IMR-90 (cell line): ENCODE results near the gene MAGI2. TPM values are rescaled to one million over a fixed set of nuclear protein-coding genes. Genes with fewer than 3 reads are reported as not detected.

Experiments used
- ATAC-seq: fragments of 200-7000 bp; cut with Tn5 transposase; 2 replicates; pipeline ENCODE4 v1.9.1; 2020; ENCODE audit warnings: low read depth, mild to moderate bottlenecking, moderate library complexity
- BruUV-seq: library from RNA; stranded (reverse); fragments of 400-500 nt; replicated peaks from 2 replicates; lab custom pipeline; 2021; lab: Mats Ljungman, UMichigan
- CTCF ChIA-PET: fragments of 300-600 bp; formaldehyde crosslinking; extraction: SDS; loops from one replicate; lab custom pipeline; 2021; ENCODE audit warnings: antibody characterized with exemption; lab: Yijun Ruan, JAX
- POLR2A ChIA-PET: fragments of 300-600 bp; sonication (Branson Sonifier 250); formaldehyde crosslinking; loops from one replicate; lab custom pipeline; 2022; ENCODE audit warnings: antibody characterized with exemption; ENCODE audit not compliant: unreplicated experiment; lab: Charles Lee
- DNase-seq: peaks from one replicate; pipeline ENCODE4 v3.0.0; 2013
- H2AFZ ChIP-seq: replicated peaks from 2 replicates; pipeline ENCODE3; 2013; ENCODE audit warnings: low read length, mild to moderate bottlenecking; ENCODE audit not compliant: poor library complexity
- H2AK5ac ChIP-seq: 2 replicates; pipeline ENCODE4 v1.6.1; 2013; ENCODE audit warnings: low read depth, low read length, inconsistent platforms
- H2AK9ac ChIP-seq: replicated peaks from 2 replicates; pipeline ENCODE3; 2013; ENCODE audit warnings: mild to moderate bottlenecking, low read depth, low read length, moderate library complexity; ENCODE audit not compliant: poor library complexity
- H2BK120ac ChIP-seq: 2 replicates; pipeline ENCODE4 v1.6.1; 2013; ENCODE audit warnings: low read depth, low read length, inconsistent platforms
- H2BK15ac ChIP-seq: 3 replicates; pipeline ENCODE4 v1.6.1; 2013; ENCODE audit warnings: low read depth, low read length, inconsistent platforms
- H2BK20ac ChIP-seq: 2 replicates; pipeline ENCODE4 v1.6.1; 2013; ENCODE audit warnings: low read depth, mild to moderate bottlenecking, inconsistent platforms, low read length, moderate library complexity
- H2BK5ac ChIP-seq: 2 replicates; pipeline ENCODE4 v1.6.1; 2013; ENCODE audit warnings: mild to moderate bottlenecking, low read depth, low read length, inconsistent platforms; ENCODE audit not compliant: poor library complexity, severe bottlenecking
- H3K14ac ChIP-seq: replicated peaks from 2 replicates; pipeline ENCODE4 v1.6.1; 2013; ENCODE audit warnings: low read depth, low read length, inconsistent platforms
- H3K18ac ChIP-seq: 2 replicates; pipeline ENCODE4 v1.6.1; 2013; ENCODE audit warnings: low read depth, low read length, control low read depth
- H3K23ac ChIP-seq: 2 replicates; pipeline ENCODE4 v1.6.1; 2013; ENCODE audit warnings: low read depth, low read length, inconsistent platforms
- H3K27ac ChIP-seq: 2 replicates; pipeline ENCODE4 v1.5.1; 2013; ENCODE audit warnings: mild to moderate bottlenecking, control low read depth, low read length; ENCODE audit not compliant: insufficient read depth
- H3K27me3 ChIP-seq: 2 replicates; pipeline ENCODE4 v1.6.1; 2013; ENCODE audit warnings: low read length; ENCODE audit not compliant: control insufficient read depth, insufficient read depth
- H3K36me3 ChIP-seq: 2 replicates; pipeline ENCODE4 v1.6.1; 2013; ENCODE audit warnings: low read length, mixed read lengths; ENCODE audit not compliant: control insufficient read depth, insufficient read depth
- H3K4ac ChIP-seq: 2 replicates; pipeline ENCODE4 v1.6.1; 2013; ENCODE audit warnings: low read depth, low read length, inconsistent platforms
- H3K4me1 ChIP-seq: 2 replicates; pipeline ENCODE4 v1.6.1; 2013; ENCODE audit warnings: low read length, mixed read lengths; ENCODE audit not compliant: control insufficient read depth, insufficient read depth
- H3K4me2 ChIP-seq: 2 replicates; pipeline ENCODE4 v1.6.1; 2013; ENCODE audit warnings: low read depth, mild to moderate bottlenecking, control low read depth, low read length, moderate library complexity
- H3K4me3 ChIP-seq: 2 replicates; pipeline ENCODE4 v1.5.1; 2013; ENCODE audit warnings: low read depth, mild to moderate bottlenecking, control low read depth, low read length, moderate library complexity; ENCODE audit not compliant: insufficient read depth
- H3K56ac ChIP-seq: 2 replicates; pipeline ENCODE4 v1.6.1; 2013; ENCODE audit warnings: low read length, inconsistent platforms; ENCODE audit not compliant: insufficient read depth; ENCODE audit errors: extremely low read depth
- H3K79me1 ChIP-seq, 2 experiments: 2 replicates each; pipeline ENCODE4 v1.6.1; 2013; ENCODE audit warnings: low read length in 2 of 2, inconsistent platforms in 1 of 2, low read depth in 1 of 2
- H3K9ac ChIP-seq: 2 replicates; pipeline ENCODE4 v1.6.1; 2013; ENCODE audit warnings: low read depth, low read length, control low read depth
- H3K9me1 ChIP-seq: 2 replicates; pipeline ENCODE4 v1.6.1; 2013; ENCODE audit warnings: low read length, inconsistent platforms; ENCODE audit not compliant: insufficient read depth
- H3K9me3 ChIP-seq: 2 replicates; pipeline ENCODE4 v1.6.1; 2013; ENCODE audit warnings: low read length; ENCODE audit not compliant: control insufficient read depth, insufficient read depth
- H4K20me1 ChIP-seq: 2 replicates; pipeline ENCODE4 v1.6.1; 2013; ENCODE audit warnings: low read length, inconsistent platforms; ENCODE audit not compliant: insufficient read depth
- H4K5ac ChIP-seq: 2 replicates; pipeline ENCODE4 v1.6.1; 2013; ENCODE audit warnings: mild to moderate bottlenecking, low read depth, low read length, control low read depth
- H4K8ac ChIP-seq, 2 experiments: 2 replicates each; pipeline ENCODE4 v1.6.1; 2013; ENCODE audit warnings: low read depth in 2 of 2, low read length in 2 of 2, control low read depth in 1 of 2, inconsistent platforms in 1 of 2
- H4K91ac ChIP-seq: 2 replicates; pipeline ENCODE4 v1.6.1; 2013; ENCODE audit warnings: low read depth, low read length, inconsistent platforms; ENCODE audit not compliant: insufficient read depth
- BHLHE40 ChIP-seq: fragments of 150-350 bp; IDR thresholded peaks from 2 replicates; pipeline ENCODE4 v1.6.1; 2016; ENCODE audit warnings: mild to moderate bottlenecking, low read depth, low read length
- CEBPB ChIP-seq: IDR thresholded peaks from 2 replicates; pipeline ENCODE4 v1.6.1; 2012; ENCODE audit warnings: low read depth, low read length, improper control_type of control experiment
- CHD1 ChIP-seq: IDR thresholded peaks from 2 replicates; pipeline ENCODE4 v1.6.1; 2012; ENCODE audit warnings: low read depth, low read length, improper control_type of control experiment
- FOS ChIP-seq: fragments of 150-350 bp; IDR thresholded peaks from 2 replicates; pipeline ENCODE4 v1.6.1; 2016; ENCODE audit warnings: low read depth, low read length
- MAFK ChIP-seq: IDR thresholded peaks from 2 replicates; pipeline ENCODE4 v1.6.1; 2012; ENCODE audit warnings: low read depth, low read length, improper control_type of control experiment
- MAZ ChIP-seq: IDR thresholded peaks from 2 replicates; pipeline ENCODE4 v1.6.1; 2012; ENCODE audit warnings: low read depth, mild to moderate bottlenecking, low read length, improper control_type of control experiment, moderate library complexity, borderline replicate concordance
- MXI1 ChIP-seq: IDR thresholded peaks from 2 replicates; pipeline ENCODE4 v1.6.1; 2012; ENCODE audit warnings: low read depth, mild to moderate bottlenecking, low read length, moderate library complexity, borderline replicate concordance
- NFE2L2 ChIP-seq: fragments of 150-350 bp; IDR thresholded peaks from 2 replicates; pipeline ENCODE4 v1.6.1; 2016; ENCODE audit warnings: low read depth, mild to moderate bottlenecking, low read length
- POLR2A ChIP-seq: IDR thresholded peaks from 2 replicates; pipeline ENCODE4 v1.6.1; 2012; ENCODE audit warnings: mild to moderate bottlenecking, low read depth, low read length
- RAD21 ChIP-seq: IDR thresholded peaks from 2 replicates; pipeline ENCODE4 v1.6.1; 2012; ENCODE audit warnings: low read length, improper control_type of control experiment
- RCOR1 ChIP-seq: IDR thresholded peaks from 2 replicates; pipeline ENCODE4 v1.6.1; 2012; ENCODE audit warnings: mild to moderate bottlenecking, low read length, improper control_type of control experiment; ENCODE audit not compliant: insufficient replicate concordance
- RFX5 ChIP-seq: IDR thresholded peaks from 2 replicates; pipeline ENCODE4 v1.8.0; 2012; ENCODE audit warnings: low read depth, mild to moderate bottlenecking, low read length, moderate library complexity
- SMC3 ChIP-seq: fragments of 150-350 bp; IDR thresholded peaks from 2 replicates; pipeline ENCODE4 v1.6.1; 2016; ENCODE audit warnings: low read depth, mild to moderate bottlenecking, antibody characterized with exemption, low read length, moderate library complexity
- WGBS, 2 experiments: methylation state at CpG; one replicate each; pipeline versions ENCODE4 v1.1.5 to v1.1.7; 2013; ENCODE audit warnings: missing lambda C conversion rate in 2 of 2; ENCODE audit not compliant: insufficient read length in 1 of 2; ENCODE audit errors: extremely low coverage in 2 of 2; 5-methylcytosine and 5-hydroxymethylcytosine counted together
- dilution Hi-C: fragments of 300-500 bp; cut with HindIII; formaldehyde crosslinking; loops from one replicate; pipeline ENCODE4 v1.14.3; 2018; ENCODE audit warnings: low sequenced_read_pairs; ENCODE audit not compliant: unreplicated experiment
- in situ Hi-C: fragments of 300-500 bp; cut with MboI; formaldehyde crosslinking; loops from 3 replicates; pipeline ENCODE4 v1.14.3; 2019; ENCODE audit warnings: low sequenced_read_pairs, inconsistent platforms, mixed read lengths
- intact Hi-C: fragments of 100-400 bp; cut with micrococcal nuclease; formaldehyde crosslinking; loops from 2 replicates; pipeline ENCODE4 v1.10.0; 2022
- polyA plus RNA-seq, 3 experiments: library from polyadenylated mRNA; depleted of rRNA; stranded (reverse); fragments of >200 nt; gene quantifications; 2 replicates each; pipeline ENCODE4 v1.2.3, GENCODE V29; 2012; ENCODE audit warnings: low replicate concordance in 1 of 3
- total RNA-seq: library from RNA; depleted of rRNA; stranded (reverse); fragments of >200 nt; gene quantifications from 2 replicates; pipeline ENCODE4 v1.2.3, GENCODE V29; 2012
- TF ChIP-seq, protein P1 (sequence below): fragments of 150-350 bp; IDR thresholded peaks from 2 replicates; pipeline ENCODE4 v1.6.1; 2017; ENCODE audit warnings: mild to moderate bottlenecking, antibody characterized with exemption, low read length, low read depth
- TF ChIP-seq, protein P2 (sequence below): conservative IDR thresholded peaks from 2 replicates; pipeline ENCODE4 v1.5.1; 2012; ENCODE audit warnings: mild to moderate bottlenecking, low read depth, low read length, improper control_type of control experiment
- TF ChIP-seq, protein P3 (sequence below): fragments of 150-350 bp; IDR thresholded peaks from 2 replicates; pipeline ENCODE4 v1.6.1; 2016; ENCODE audit warnings: low read depth, mild to moderate bottlenecking, low read length, moderate library complexity, borderline replicate concordance

The MAGI2 gene
- total and polyA plus RNA-seq, 2 of the 4 experiments (the other 2 are of a cell fraction) = 2.5 to 17.9 TPM

DNA sequence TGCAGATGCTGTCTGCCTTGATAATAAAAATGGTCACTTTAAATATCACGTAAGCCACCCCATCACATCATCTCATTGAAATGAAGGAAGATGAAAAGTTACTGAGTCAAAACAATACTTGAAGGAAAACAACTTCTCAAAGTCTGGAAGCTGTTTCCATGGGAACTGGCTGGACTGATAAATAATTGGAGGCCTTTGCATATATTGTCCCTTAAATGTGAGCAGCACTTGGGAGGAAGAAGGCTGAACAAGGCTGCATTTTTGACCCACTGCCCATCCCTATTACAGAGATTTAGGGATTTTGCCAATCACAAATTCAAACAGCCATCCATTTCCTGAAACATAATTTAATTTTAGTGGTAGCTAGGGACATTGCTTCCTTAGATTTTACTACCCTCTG, 18.2 kb upstream of the MAGI2 start:
- Histone ChIP-seq H2AK9ac (no peak overlapping the region), H3K9me3 (no peaks in the 10 kb centered on the region), H3K9ac (no peak overlapping the region), H4K91ac (no peak overlapping the region), H3K14ac (no peak overlapping the region), H2AFZ (no peak overlapping the region), H4K5ac (no peak overlapping the region), H3K4me2 (no peak overlapping the region), H2BK20ac (no peak overlapping the region), H2BK120ac (no peak overlapping the region), H4K20me1 (no peaks in the 10 kb centered on the region), H3K4ac (no peak overlapping the region), H2BK15ac (no peak overlapping the region), H3K9me1 (peaks cover 3% of the 10 kb centered on the region; the same call in 1 of the 2 replicates), H3K18ac (no peak overlapping the region), H3K79me1 (peaks cover 0 to 5% of the 10 kb centered on the region in 2 experiments; a peak in 1 of 4 replicates), H3K56ac (no peak overlapping the region), H2BK5ac (no peak overlapping the region), H3K4me1 (no peaks in the 10 kb centered on the region), H3K23ac (no peak overlapping the region), H4K8ac (no peak overlapping the region), H3K36me3 (peaks cover 4% of the 10 kb centered on the region; the same call in 1 of the 2 replicates), H2AK5ac (no peak overlapping the region), H3K27me3 (no peaks in the 10 kb centered on the region), H3K4me3 (no peak overlapping the region), H3K27ac (no peak overlapping the region)
- TF ChIP-seq, protein P1, sequence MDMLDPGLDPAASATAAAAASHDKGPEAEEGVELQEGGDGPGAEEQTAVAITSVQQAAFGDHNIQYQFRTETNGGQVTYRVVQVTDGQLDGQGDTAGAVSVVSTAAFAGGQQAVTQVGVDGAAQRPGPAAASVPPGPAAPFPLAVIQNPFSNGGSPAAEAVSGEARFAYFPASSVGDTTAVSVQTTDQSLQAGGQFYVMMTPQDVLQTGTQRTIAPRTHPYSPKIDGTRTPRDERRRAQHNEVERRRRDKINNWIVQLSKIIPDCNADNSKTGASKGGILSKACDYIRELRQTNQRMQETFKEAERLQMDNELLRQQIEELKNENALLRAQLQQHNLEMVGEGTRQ = no peak
- no peak for TF ChIP-seq NFE2L2
- no peak for TF ChIP-seq MXI1
- TF ChIP-seq CEBPB = no peak
- TF ChIP-seq SMC3 = no peak
- TF ChIP-seq CHD1 = no peak
- TF ChIP-seq RCOR1 = no peak
- TF ChIP-seq POLR2A = no peak
- TF ChIP-seq, protein P2, sequence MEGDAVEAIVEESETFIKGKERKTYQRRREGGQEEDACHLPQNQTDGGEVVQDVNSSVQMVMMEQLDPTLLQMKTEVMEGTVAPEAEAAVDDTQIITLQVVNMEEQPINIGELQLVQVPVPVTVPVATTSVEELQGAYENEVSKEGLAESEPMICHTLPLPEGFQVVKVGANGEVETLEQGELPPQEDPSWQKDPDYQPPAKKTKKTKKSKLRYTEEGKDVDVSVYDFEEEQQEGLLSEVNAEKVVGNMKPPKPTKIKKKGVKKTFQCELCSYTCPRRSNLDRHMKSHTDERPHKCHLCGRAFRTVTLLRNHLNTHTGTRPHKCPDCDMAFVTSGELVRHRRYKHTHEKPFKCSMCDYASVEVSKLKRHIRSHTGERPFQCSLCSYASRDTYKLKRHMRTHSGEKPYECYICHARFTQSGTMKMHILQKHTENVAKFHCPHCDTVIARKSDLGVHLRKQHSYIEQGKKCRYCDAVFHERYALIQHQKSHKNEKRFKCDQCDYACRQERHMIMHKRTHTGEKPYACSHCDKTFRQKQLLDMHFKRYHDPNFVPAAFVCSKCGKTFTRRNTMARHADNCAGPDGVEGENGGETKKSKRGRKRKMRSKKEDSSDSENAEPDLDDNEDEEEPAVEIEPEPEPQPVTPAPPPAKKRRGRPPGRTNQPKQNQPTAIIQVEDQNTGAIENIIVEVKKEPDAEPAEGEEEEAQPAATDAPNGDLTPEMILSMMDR = no peak
- TF ChIP-seq MAZ = no peak
- TF ChIP-seq, protein P3, sequence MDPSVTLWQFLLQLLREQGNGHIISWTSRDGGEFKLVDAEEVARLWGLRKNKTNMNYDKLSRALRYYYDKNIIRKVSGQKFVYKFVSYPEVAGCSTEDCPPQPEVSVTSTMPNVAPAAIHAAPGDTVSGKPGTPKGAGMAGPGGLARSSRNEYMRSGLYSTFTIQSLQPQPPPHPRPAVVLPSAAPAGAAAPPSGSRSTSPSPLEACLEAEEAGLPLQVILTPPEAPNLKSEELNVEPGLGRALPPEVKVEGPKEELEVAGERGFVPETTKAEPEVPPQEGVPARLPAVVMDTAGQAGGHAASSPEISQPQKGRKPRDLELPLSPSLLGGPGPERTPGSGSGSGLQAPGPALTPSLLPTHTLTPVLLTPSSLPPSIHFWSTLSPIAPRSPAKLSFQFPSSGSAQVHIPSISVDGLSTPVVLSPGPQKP = no peak
- no peak for TF ChIP-seq FOS
- no peak for TF ChIP-seq RAD21
- no peak for TF ChIP-seq BHLHE40
- TF ChIP-seq RFX5 = no peak
- TF ChIP-seq MAFK = no peak
- ChIA-PET CTCF (no interaction called here), POLR2A (no interaction called here)
- no peak for DNase-seq
- ATAC-seq = no peak
- in situ Hi-C loops = loop anchor here (25.0 kb wide), 1 partner anchor 566 kb away; no protein-coding TSS in a partner anchor
- no TSS peak for BruUV-seq
- dilution Hi-C loops = no loop called here
- no CpG with 5 or more reads among the region's 1 CpG for WGBS, 2 experiments
- intact Hi-C loops = no loop called here
